ENCODE results near the gene SAMD11. TPM values are rescaled to one million over a fixed set of nuclear protein-coding genes. Genes with fewer than 3 reads are reported as not detected.

SAMD11 gene
- total RNA-seq, 2 donors from 2014 or later: 3.0 to 4.2 TPM

- peak overlapping the region; percentile 65 for H3K27ac ChIP-seq
- H3K9me3 ChIP-seq: no peaks in the 10 kb centered on the region
- DNase-seq: no peak
- H3K9ac ChIP-seq (ENCODE audit: low read depth in 2 of 2, low read length in 2 of 2): peak overlapping the region in 1 of 2 donors; percentile 64
- H3K27me3 ChIP-seq: peaks cover 57% of the 10 kb centered on the region
- H3K4me1 ChIP-seq: peaks cover 14% of the 10 kb centered on the region
- TF ChIP-seq, protein P1, sequence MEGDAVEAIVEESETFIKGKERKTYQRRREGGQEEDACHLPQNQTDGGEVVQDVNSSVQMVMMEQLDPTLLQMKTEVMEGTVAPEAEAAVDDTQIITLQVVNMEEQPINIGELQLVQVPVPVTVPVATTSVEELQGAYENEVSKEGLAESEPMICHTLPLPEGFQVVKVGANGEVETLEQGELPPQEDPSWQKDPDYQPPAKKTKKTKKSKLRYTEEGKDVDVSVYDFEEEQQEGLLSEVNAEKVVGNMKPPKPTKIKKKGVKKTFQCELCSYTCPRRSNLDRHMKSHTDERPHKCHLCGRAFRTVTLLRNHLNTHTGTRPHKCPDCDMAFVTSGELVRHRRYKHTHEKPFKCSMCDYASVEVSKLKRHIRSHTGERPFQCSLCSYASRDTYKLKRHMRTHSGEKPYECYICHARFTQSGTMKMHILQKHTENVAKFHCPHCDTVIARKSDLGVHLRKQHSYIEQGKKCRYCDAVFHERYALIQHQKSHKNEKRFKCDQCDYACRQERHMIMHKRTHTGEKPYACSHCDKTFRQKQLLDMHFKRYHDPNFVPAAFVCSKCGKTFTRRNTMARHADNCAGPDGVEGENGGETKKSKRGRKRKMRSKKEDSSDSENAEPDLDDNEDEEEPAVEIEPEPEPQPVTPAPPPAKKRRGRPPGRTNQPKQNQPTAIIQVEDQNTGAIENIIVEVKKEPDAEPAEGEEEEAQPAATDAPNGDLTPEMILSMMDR (IDR thresholded peaks at IDR 0.05): no peak
- intact Hi-C loops (cut with DNase I): no loop called here
- no peaks in the 10 kb centered on the region for H3K36me3 ChIP-seq
- peak overlapping the region; percentile 32 for H3K4me3 ChIP-seq
Observed at GRCh38 chr1:941015-941587, 17.4 kb downstream of the SAMD11 start.

GRCh38 chr1:941588-942383, 18.1 kb downstream of the SAMD11 start:
- intact Hi-C loops (cut with DNase I): no loop called here
- Histone ChIP-seq H3K9ac (ENCODE audit: low read depth in 2 of 2, low read length in 2 of 2) (peak overlapping the region in 1 of 2 donors; percentile 56), H3K27ac (peak overlapping the region; percentile 65), H3K4me3 (peak overlapping the region; percentile 32), H3K4me1 (peaks cover 14% of the 10 kb centered on the region), H3K27me3 (peaks cover 52% of the 10 kb centered on the region), H3K36me3 (no peaks in the 10 kb centered on the region), H3K9me3 (no peaks in the 10 kb centered on the region)
- DNase-seq: peak; percentile 69
- TF ChIP-seq, protein P1 (IDR thresholded peaks at IDR 0.05): no peak

GRCh38 chr1:942411-942821, 18.7 kb downstream of the SAMD11 start:
- H3K27ac ChIP-seq: peak overlapping the region; percentile 65
- peaks cover 46% of the 10 kb centered on the region for H3K27me3 ChIP-seq
- peak overlapping the region in 1 of 2 donors; percentile 60 for H3K9ac ChIP-seq (ENCODE audit: low read depth in 2 of 2, low read length in 2 of 2)
- no peaks in the 10 kb centered on the region for H3K9me3 ChIP-seq
- H3K4me1 ChIP-seq: peaks cover 14% of the 10 kb centered on the region
- peak overlapping the region; percentile 32 for H3K4me3 ChIP-seq
- H3K36me3 ChIP-seq: no peaks in the 10 kb centered on the region
- intact Hi-C loops (cut with DNase I): no loop called here
- TF ChIP-seq, protein P1 (IDR thresholded peaks at IDR 0.05): no peak
- DNase-seq: no peak

DNA sequence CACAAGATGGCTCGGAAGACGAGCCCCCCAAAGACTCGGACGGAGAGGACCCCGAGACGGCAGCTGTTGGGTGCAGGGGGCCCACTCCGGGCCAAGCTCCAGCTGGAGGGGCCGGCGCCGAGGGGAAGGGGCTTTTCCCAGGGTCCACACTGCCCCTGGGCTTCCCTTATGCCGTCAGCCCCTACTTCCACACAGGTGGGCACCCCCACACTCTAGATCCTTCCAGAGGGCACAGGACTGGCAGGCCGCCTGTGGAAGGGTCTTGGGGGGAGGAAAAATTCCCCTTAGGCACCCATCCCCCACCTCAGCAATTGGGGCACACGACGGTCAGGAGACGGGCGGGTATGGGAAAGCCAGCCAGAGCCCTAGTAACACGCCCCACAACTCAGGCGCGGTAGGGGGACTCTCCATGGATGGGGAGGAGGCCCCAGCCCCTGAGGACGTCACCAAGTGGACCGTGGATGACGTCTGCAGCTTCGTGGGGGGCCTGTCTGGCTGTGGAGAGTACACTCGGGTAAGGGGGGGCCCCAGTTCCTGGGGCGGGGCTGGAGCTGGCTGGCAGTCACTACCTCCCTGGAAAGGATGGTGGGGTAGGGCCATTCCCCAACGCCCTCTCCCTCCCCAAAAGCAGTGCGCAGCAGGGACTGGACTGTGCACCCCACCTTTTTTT, 19.3 kb downstream of the SAMD11 start:
- peak overlapping the region; percentile 26 to 60 for H3K9ac ChIP-seq (ENCODE audit: low read depth in 2 of 2, low read length in 2 of 2)
- TF ChIP-seq, protein P1 (IDR thresholded peaks at IDR 0.05): no peak
- peaks cover 14% of the 10 kb centered on the region for H3K4me1 ChIP-seq
- no peaks in the 10 kb centered on the region for H3K36me3 ChIP-seq
- no peaks in the 10 kb centered on the region for H3K9me3 ChIP-seq
- DNase-seq: peak; percentile 59
- H3K4me3 ChIP-seq: peak overlapping the region; percentile 32
- peak overlapping the region; percentile 65 for H3K27ac ChIP-seq
- intact Hi-C loops (cut with DNase I): no loop called here
- H3K27me3 ChIP-seq: peaks cover 46% of the 10 kb centered on the region

- Histone ChIP-seq H3K27ac (peak overlapping the region; percentile 55), H3K36me3 (no peaks in the 10 kb centered on the region), H3K27me3 (peaks cover 42% of the 10 kb centered on the region), H3K4me3 (no peak overlapping the region), H3K9me3 (no peaks in the 10 kb centered on the region), H3K9ac (ENCODE audit: low read depth in 2 of 2, low read length in 2 of 2) (no peak overlapping the region), H3K4me1 (peaks cover 14% of the 10 kb centered on the region)
- TF ChIP-seq, protein P1 (IDR thresholded peaks at IDR 0.05): no peak
- intact Hi-C loops (cut with DNase I): no loop called here
- no peak for DNase-seq
Observed at GRCh38 chr1:943545-944340, 20.0 kb downstream of the SAMD11 start.
